ENCODE data around the gene AKR1B1.

Gene AKR1B1

GRCh38 chr7:134405299-134405698, 53.6 kb downstream of the AKR1B1 start:
- DNase-seq, result no peak
- no peak overlapping the region for H2AK5ac ChIP-seq (ENCODE audit: low read length)
- WGBS (ENCODE audit: extremely low coverage, insufficient coverage, insufficient read length), result no CpG with 5 or more reads among the region's 3 CpGs

GRCh38 chr7:134403062-134403461, 55.8 kb downstream of the AKR1B1 start:
- H3K27me3 ChIP-seq (ENCODE audit: insufficient read depth, low read length), result no peaks in the 10 kb centered on the region
- H4K12ac ChIP-seq (ENCODE audit: low read depth, low read length), result no peak overlapping the region
- no peak overlapping the region for H2BK12ac ChIP-seq (ENCODE audit: low read length)
- no CpG with 5 or more reads among the region's 1 CpG for WGBS (ENCODE audit: extremely low coverage, insufficient coverage, insufficient read length)
- no peak overlapping the region for H2BK120ac ChIP-seq (ENCODE audit: insufficient read depth, low read length, poor library complexity)
- H3K4me3 ChIP-seq (ENCODE audit: low read depth, low read length), result no peak overlapping the region
- no peak overlapping the region for H4K8ac ChIP-seq (ENCODE audit: low read depth, low read length)
- H3K14ac ChIP-seq (ENCODE audit: low read length), result no peak overlapping the region
- no peaks in the 10 kb centered on the region for H3K4me1 ChIP-seq (ENCODE audit: control insufficient read depth in 1 of 2, insufficient read depth in 2 of 2, low read length in 2 of 2)
- H3K79me1 ChIP-seq (ENCODE audit: low read length), result no peaks in the 10 kb centered on the region
- H3K18ac ChIP-seq (ENCODE audit: low read length), result no peak overlapping the region
- H3K23ac ChIP-seq (ENCODE audit: low read length), result no peak overlapping the region
- peaks cover 3% of the 10 kb centered on the region for H3K9me3 ChIP-seq (ENCODE audit: insufficient read depth, low read depth, low read length)
- no peak overlapping the region for H2BK5ac ChIP-seq (ENCODE audit: low read depth, low read length, poor library complexity)
- H2AK5ac ChIP-seq (ENCODE audit: low read length), result no peak overlapping the region
- H2AFZ ChIP-seq (ENCODE audit: insufficient read depth, low read length, poor library complexity), result no peak overlapping the region
- H3K36me3 ChIP-seq (ENCODE audit: control insufficient read depth in 1 of 2, insufficient read depth in 2 of 2, low read length in 2 of 2), result no peaks in the 10 kb centered on the region
- no peak overlapping the region for H3K9ac ChIP-seq (ENCODE audit: low read length)
- no peak overlapping the region for H3K4me2 ChIP-seq (ENCODE audit: low read length)
- DNase-seq, result no peak
- H3K4ac ChIP-seq (ENCODE audit: low read depth, low read length), result no peak overlapping the region
- no peaks in the 10 kb centered on the region for H3K79me2 ChIP-seq (ENCODE audit: control insufficient read depth, insufficient read depth, low read length, poor library complexity)
- H3K27ac ChIP-seq (ENCODE audit: low read depth, low read length), result no peak overlapping the region
- H4K91ac ChIP-seq (ENCODE audit: low read depth, low read length), result no peak overlapping the region

More at GRCh38 chr7:134405299-134405698, 53.6 kb downstream of the AKR1B1 start:
- Histone ChIP-seq H3K14ac (ENCODE audit: low read length) (no peak overlapping the region), H3K27ac (ENCODE audit: low read depth, low read length) (no peak overlapping the region), H3K18ac (ENCODE audit: low read length) (no peak overlapping the region), H3K79me2 (ENCODE audit: control insufficient read depth, insufficient read depth, low read length, poor library complexity) (no peaks in the 10 kb centered on the region), H3K79me1 (ENCODE audit: low read length) (no peaks in the 10 kb centered on the region), H3K4ac (ENCODE audit: low read depth, low read length) (no peak overlapping the region), H3K9me3 (ENCODE audit: insufficient read depth, low read depth, low read length) (peaks cover 3% of the 10 kb centered on the region), H3K4me1 (ENCODE audit: control insufficient read depth in 1 of 2, insufficient read depth in 2 of 2, low read length in 2 of 2) (no peaks in the 10 kb centered on the region), H2AFZ (ENCODE audit: insufficient read depth, low read length, poor library complexity) (no peak overlapping the region), H3K36me3 (ENCODE audit: control insufficient read depth in 1 of 2, insufficient read depth in 2 of 2, low read length in 2 of 2) (no peaks in the 10 kb centered on the region), H2BK5ac (ENCODE audit: low read depth, low read length, poor library complexity) (no peak overlapping the region), H2BK120ac (ENCODE audit: insufficient read depth, low read length, poor library complexity) (no peak overlapping the region), H3K9ac (ENCODE audit: low read length) (no peak overlapping the region), H4K12ac (ENCODE audit: low read depth, low read length) (no peak overlapping the region), H2BK12ac (ENCODE audit: low read length) (no peak overlapping the region), H4K8ac (ENCODE audit: low read depth, low read length) (no peak overlapping the region), H4K91ac (ENCODE audit: low read depth, low read length) (no peak overlapping the region), H3K4me3 (ENCODE audit: low read depth, low read length) (no peak overlapping the region), H3K27me3 (ENCODE audit: insufficient read depth, low read length) (no peaks in the 10 kb centered on the region), H3K23ac (ENCODE audit: low read length) (no peak overlapping the region), H3K4me2 (ENCODE audit: low read length) (no peak overlapping the region)

GRCh38 chr7:134400859-134401258, 58.0 kb downstream of the AKR1B1 start:
- H4K12ac ChIP-seq (ENCODE audit: low read depth, low read length), result no peak overlapping the region
- H3K4me1 ChIP-seq (ENCODE audit: control insufficient read depth in 1 of 2, insufficient read depth in 2 of 2, low read length in 2 of 2), result no peaks in the 10 kb centered on the region
- H3K79me2 ChIP-seq (ENCODE audit: control insufficient read depth, insufficient read depth, low read length, poor library complexity), result no peaks in the 10 kb centered on the region
- no peak overlapping the region for H3K4me3 ChIP-seq (ENCODE audit: low read depth, low read length)
- peak overlapping the region; percentile 95 for H3K23ac ChIP-seq (ENCODE audit: low read length)
- H3K18ac ChIP-seq (ENCODE audit: low read length), result no peak overlapping the region
- peaks cover 5% of the 10 kb centered on the region for H3K9me3 ChIP-seq (ENCODE audit: insufficient read depth, low read depth, low read length)
- H3K36me3 ChIP-seq (ENCODE audit: control insufficient read depth in 1 of 2, insufficient read depth in 2 of 2, low read length in 2 of 2), result no peaks in the 10 kb centered on the region
- no CpG with 5 or more reads among the region's 2 CpGs for WGBS (ENCODE audit: extremely low coverage, insufficient coverage, insufficient read length)
- no peak overlapping the region for H2AFZ ChIP-seq (ENCODE audit: insufficient read depth, low read length, poor library complexity)
- H3K4ac ChIP-seq (ENCODE audit: low read depth, low read length), result no peak overlapping the region
- no peak for DNase-seq
- H3K27me3 ChIP-seq (ENCODE audit: insufficient read depth, low read length), result no peaks in the 10 kb centered on the region
- H3K9ac ChIP-seq (ENCODE audit: low read length), result no peak overlapping the region
- H3K4me2 ChIP-seq (ENCODE audit: low read length), result no peak overlapping the region
- H2BK120ac ChIP-seq (ENCODE audit: insufficient read depth, low read length, poor library complexity), result no peak overlapping the region
- H2BK5ac ChIP-seq (ENCODE audit: low read depth, low read length, poor library complexity), result no peak overlapping the region
- H4K91ac ChIP-seq (ENCODE audit: low read depth, low read length), result no peak overlapping the region
- H3K14ac ChIP-seq (ENCODE audit: low read length), result no peak overlapping the region
- H3K27ac ChIP-seq (ENCODE audit: low read depth, low read length), result no peak overlapping the region
- H4K8ac ChIP-seq (ENCODE audit: low read depth, low read length), result no peak overlapping the region
- no peak overlapping the region for H2BK12ac ChIP-seq (ENCODE audit: low read length)
- H2AK5ac ChIP-seq (ENCODE audit: low read length), result no peak overlapping the region
- H3K79me1 ChIP-seq (ENCODE audit: low read length), result no peaks in the 10 kb centered on the region

- H3K18ac ChIP-seq (ENCODE audit: low read length), result no peak overlapping the region
- no peak overlapping the region for H3K9ac ChIP-seq (ENCODE audit: low read length)
- H3K14ac ChIP-seq (ENCODE audit: low read length), result no peak overlapping the region
- H2BK5ac ChIP-seq (ENCODE audit: low read depth, low read length, poor library complexity), result no peak overlapping the region
- H4K12ac ChIP-seq (ENCODE audit: low read depth, low read length), result no peak overlapping the region
- no peak for DNase-seq
- H3K4me1 ChIP-seq (ENCODE audit: control insufficient read depth in 1 of 2, insufficient read depth in 2 of 2, low read length in 2 of 2), result no peaks in the 10 kb centered on the region
- H4K8ac ChIP-seq (ENCODE audit: low read depth, low read length), result no peak overlapping the region
- H2BK12ac ChIP-seq (ENCODE audit: low read length), result no peak overlapping the region
- H2AFZ ChIP-seq (ENCODE audit: insufficient read depth, low read length, poor library complexity), result no peak overlapping the region
- H3K27ac ChIP-seq (ENCODE audit: low read depth, low read length), result no peak overlapping the region
- H3K23ac ChIP-seq (ENCODE audit: low read length), result no peak overlapping the region
- H3K4ac ChIP-seq (ENCODE audit: low read depth, low read length), result no peak overlapping the region
- peaks cover 4% of the 10 kb centered on the region for H3K9me3 ChIP-seq (ENCODE audit: insufficient read depth, low read depth, low read length)
- H2AK5ac ChIP-seq (ENCODE audit: low read length), result no peak overlapping the region
- H3K4me2 ChIP-seq (ENCODE audit: low read length), result no peak overlapping the region
- no CpG with 5 or more reads among the region's 5 CpGs for WGBS (ENCODE audit: extremely low coverage, insufficient coverage, insufficient read length)
- H3K4me3 ChIP-seq (ENCODE audit: low read depth, low read length), result no peak overlapping the region
- H3K27me3 ChIP-seq (ENCODE audit: insufficient read depth, low read length), result no peaks in the 10 kb centered on the region
- H4K91ac ChIP-seq (ENCODE audit: low read depth, low read length), result no peak overlapping the region
- H2BK120ac ChIP-seq (ENCODE audit: insufficient read depth, low read length, poor library complexity), result no peak overlapping the region
- H3K36me3 ChIP-seq (ENCODE audit: control insufficient read depth in 1 of 2, insufficient read depth in 2 of 2, low read length in 2 of 2), result no peaks in the 10 kb centered on the region
- no peaks in the 10 kb centered on the region for H3K79me2 ChIP-seq (ENCODE audit: control insufficient read depth, insufficient read depth, low read length, poor library complexity)
- no peaks in the 10 kb centered on the region for H3K79me1 ChIP-seq (ENCODE audit: low read length)
Measured at GRCh38 chr7:134396031-134396430, 62.9 kb downstream of the AKR1B1 start.

All from trophoblast cell (in vitro differentiated cells and primary cell).